ENCODE data around the gene AFG3L2. TPM values are rescaled to one million over a fixed set of nuclear protein-coding genes. Genes with fewer than 3 reads are reported as not detected.

AFG3L2 gene
- total and polyA plus RNA-seq, 9 of the 15 experiments (the other 6 are each of a cell fraction or from before 2014, with no cell fraction given) = 24.1 to 109 (median 84.0) TPM

- TF ChIP-seq VEZF1 (CRISPR knock-in tag; IDR thresholded peaks at IDR 0.05) (peak; percentile 55), NFE2L1 (tag; IDR thresholded peaks at IDR 0.05; ENCODE audit: borderline replicate concordance, low read depth) (no peak), HOXB6 (CRISPR knock-in tag; IDR thresholded peaks at IDR 0.05; ENCODE audit: borderline replicate concordance) (no peak), HDAC1 (IDR thresholded peaks at IDR 0.05) (peak in 1 of 2 experiments; percentile 36; a peak in 1 of 4 replicates), FOXA3 (CRISPR knock-in tag; conservative IDR thresholded peaks at IDR 0.05 in 1 of 2, IDR thresholded peaks at IDR 0.05 in 1 of 2) (peak; percentile 54 to 75; a peak in 3 of 4 replicates), L3MBTL2 (IDR thresholded peaks at IDR 0.05) (peak; percentile 93), NR2C1 (IDR thresholded peaks at IDR 0.05) (peak; percentile 49), NR2C1 (tag; IDR thresholded peaks at IDR 0.05) (0 out of 2 replicates have a peak, but pooled peaks have one; percentile 32), TAL1 (IDR thresholded peaks at IDR 0.05) (peak; percentile 84), ARID1B (IDR thresholded peaks at IDR 0.05) (peak; percentile 87), BHLHE40 (IDR thresholded peaks at IDR 0.05; ENCODE audit: low read length) (peak; percentile 18; the same call in 1 of the 2 replicates), ZNF280B (CRISPR knock-in tag; IDR thresholded peaks at IDR 0.05) (no peak), PHB (CRISPR knock-in tag; IDR thresholded peaks at IDR 0.05) (no peak), CC2D1A (IDR thresholded peaks at IDR 0.05) (peak; percentile 38; the same call in 1 of the 2 replicates), GATA2 (CRISPR knock-in tag; IDR thresholded peaks at IDR 0.05) (peak; percentile 89)
- TF ChIP-seq, protein P1, sequence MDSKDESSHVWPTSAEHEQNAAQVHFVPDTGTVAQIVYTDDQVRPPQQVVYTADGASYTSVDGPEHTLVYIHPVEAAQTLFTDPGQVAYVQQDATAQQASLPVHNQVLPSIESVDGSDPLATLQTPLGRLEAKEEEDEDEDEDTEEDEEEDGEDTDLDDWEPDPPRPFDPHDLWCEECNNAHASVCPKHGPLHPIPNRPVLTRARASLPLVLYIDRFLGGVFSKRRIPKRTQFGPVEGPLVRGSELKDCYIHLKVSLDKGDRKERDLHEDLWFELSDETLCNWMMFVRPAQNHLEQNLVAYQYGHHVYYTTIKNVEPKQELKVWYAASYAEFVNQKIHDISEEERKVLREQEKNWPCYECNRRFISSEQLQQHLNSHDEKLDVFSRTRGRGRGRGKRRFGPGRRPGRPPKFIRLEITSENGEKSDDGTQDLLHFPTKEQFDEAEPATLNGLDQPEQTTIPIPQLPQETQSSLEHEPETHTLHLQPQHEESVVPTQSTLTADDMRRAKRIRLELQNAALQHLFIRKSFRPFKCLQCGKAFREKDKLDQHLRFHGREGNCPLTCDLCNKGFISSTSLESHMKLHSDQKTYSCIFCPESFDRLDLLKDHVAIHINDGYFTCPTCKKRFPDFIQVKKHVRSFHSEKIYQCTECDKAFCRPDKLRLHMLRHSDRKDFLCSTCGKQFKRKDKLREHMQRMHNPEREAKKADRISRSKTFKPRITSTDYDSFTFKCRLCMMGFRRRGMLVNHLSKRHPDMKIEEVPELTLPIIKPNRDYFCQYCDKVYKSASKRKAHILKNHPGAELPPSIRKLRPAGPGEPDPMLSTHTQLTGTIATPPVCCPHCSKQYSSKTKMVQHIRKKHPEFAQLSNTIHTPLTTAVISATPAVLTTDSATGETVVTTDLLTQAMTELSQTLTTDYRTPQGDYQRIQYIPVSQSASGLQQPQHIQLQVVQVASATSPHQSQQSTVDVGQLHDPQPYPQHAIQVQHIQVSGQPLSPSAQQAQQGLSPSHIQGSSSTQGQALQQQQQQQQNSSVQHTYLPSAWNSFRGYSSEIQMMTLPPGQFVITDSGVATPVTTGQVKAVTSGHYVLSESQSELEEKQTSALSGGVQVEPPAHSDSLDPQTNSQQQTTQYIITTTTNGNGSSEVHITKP (IDR thresholded peaks at IDR 0.05; ENCODE audit: partially characterized antibody) = peak; percentile 19
Observed at GRCh38 chr18:12302391-12303147, 74.5 kb downstream of the AFG3L2 start (continued).
